Raji (cell line): ENCODE results near the gene ATP6V1B1.

ENCODE experiments used
- POLR2A ChIP-seq: IDR thresholded peaks from 2 replicates; pipeline ENCODE4 v1.6.1; 2011; ENCODE audit warnings: low read depth, low read length, control low read depth; ENCODE audit not compliant: insufficient read depth

ATP6V1B1 gene

DNA sequence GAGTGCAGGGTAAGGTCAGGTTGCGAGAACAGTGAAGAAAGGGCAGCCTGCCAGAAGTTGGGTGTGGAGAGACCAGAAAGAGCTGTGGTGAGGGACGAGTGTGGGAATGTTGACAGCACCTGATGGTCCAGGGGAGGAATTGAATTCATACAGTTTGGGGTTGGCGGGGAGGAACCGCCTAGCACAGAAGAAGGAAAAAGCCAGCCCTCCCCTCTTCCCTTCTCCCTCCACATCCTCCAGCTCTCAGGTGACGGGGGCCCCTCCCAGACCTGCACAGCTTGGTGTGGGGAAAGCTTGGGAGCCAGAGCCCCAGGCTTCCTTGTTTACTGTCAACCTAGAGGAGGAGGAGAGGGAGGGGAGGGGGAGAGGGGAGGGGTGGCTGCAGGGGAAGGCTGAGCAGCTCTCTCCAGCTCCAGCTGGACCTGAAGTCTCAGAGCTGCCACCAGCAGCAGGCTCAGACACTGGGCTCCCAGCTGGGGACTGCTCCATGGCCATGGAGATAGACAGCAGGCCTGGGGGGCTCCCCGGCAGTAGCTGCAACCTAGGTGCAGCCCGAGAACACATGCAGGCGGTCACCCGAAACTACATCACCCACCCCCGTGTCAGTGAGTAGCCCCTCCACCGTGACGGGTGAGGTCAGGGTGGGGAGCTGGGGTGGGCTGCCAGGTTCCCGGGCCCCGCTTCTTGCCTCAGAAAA is at the start of gene ATP6V1B1:
Gene ATP6V1B1, plus strand, starts transcription at position 433 of the 697 bp plus-strand sequence. Its CDS starts 55 bp downstream, at position 488.
- no peak for TF ChIP-seq POLR2A

DNA sequence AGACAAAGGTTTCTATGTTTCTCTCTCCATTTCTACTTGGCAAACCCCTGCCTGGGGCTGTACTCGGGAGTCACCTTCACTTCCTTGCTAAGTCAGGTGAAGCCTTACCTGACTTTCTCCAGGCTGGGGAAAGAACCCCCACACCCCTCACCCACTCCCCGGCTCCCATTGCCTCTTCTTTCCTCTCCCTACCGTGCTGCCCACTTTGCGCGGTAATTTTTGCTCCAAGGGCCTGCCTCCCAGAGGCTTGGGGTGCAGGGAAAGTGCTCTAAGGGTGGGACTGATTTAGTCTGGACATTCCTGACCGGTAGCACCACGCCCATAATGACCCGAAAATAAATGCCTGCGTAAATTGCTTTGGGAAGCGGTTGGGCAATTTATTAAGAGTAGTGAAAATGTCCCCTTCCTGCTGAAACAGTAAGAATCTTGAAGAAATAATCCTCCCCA is 49.1 kb upstream of the ATP6V1B1 start:
- TF ChIP-seq POLR2A = no peak

DNA sequence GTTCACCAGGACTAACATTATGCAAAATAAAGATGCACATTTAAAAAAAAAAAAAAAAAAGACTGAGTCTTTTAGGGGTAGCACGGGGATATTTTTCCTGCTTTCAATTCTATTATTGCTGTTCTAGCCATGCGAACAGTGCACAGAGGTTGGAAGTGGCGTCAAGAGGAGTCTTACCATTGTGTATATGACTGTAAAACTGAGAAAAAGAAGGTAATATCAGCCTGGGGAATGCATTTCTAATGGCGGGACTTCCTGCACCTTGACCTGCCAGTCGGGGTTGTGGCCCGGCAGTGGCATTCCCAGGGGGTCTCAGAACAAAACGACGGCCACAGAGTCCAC is 48.5 kb upstream of the ATP6V1B1 start:
- TF ChIP-seq POLR2A = no peak

DNA sequence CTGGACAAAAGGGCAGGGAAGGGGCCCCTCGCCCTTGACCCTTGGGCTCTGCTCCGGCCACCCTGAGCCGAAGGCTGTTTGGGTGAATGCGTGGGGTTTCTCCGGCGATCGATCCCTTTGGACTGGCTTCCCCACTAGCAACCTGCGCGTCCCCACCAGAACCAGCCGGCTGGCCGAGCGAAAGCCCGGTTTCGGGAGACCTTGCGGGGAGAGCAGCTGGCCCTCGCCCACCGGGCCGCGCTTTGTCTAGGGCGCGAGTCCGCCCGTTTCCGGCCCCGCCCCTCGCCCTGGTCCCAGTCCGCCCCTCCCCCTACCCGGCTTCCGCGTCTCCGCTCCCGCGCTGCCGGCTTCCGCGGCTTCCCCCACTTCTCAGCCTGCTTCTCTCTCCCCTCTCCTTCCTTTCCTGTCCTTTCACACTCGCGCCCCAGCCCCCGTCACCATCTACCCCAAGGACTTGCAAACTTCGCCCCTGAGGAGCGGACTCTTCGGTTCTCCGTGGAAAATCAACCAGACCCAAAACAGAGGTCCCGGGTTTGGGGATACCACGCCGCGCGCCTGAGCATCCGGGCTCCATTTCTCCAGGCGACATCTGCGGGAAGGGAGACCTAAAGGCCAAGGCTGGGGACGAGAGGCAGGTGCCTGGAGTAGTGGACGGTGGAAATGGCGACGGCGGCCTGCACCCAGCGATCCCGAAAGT is 48.0 kb upstream of the ATP6V1B1 start:
- TF ChIP-seq POLR2A = no peak

DNA sequence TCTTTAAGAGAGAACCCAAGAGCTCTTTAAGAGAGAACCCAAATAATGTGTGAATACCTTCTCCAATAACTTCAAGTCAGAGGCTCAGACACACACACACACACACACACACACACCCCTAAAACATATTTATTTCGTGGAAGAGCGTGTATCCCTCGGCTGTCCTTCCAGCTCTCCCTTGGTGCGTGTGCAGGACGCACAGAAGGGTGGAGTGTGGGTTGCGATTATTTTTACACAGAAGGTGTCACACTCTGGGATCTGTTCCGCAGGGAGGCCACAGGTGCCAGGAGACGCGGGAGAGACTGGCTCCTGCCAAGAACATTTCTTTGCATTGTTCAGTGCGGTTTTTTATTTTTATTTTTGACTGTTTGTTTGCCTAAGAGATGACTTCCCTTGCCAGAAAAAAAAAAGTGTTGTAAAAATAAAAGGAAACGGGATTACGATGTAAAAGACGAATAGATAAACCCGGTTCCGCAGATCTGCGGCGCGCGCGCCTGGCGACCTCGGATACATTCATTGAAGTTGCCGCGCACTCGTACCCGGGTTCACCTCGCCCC is 47.3 kb upstream of the ATP6V1B1 start:
- no peak for TF ChIP-seq POLR2A

DNA sequence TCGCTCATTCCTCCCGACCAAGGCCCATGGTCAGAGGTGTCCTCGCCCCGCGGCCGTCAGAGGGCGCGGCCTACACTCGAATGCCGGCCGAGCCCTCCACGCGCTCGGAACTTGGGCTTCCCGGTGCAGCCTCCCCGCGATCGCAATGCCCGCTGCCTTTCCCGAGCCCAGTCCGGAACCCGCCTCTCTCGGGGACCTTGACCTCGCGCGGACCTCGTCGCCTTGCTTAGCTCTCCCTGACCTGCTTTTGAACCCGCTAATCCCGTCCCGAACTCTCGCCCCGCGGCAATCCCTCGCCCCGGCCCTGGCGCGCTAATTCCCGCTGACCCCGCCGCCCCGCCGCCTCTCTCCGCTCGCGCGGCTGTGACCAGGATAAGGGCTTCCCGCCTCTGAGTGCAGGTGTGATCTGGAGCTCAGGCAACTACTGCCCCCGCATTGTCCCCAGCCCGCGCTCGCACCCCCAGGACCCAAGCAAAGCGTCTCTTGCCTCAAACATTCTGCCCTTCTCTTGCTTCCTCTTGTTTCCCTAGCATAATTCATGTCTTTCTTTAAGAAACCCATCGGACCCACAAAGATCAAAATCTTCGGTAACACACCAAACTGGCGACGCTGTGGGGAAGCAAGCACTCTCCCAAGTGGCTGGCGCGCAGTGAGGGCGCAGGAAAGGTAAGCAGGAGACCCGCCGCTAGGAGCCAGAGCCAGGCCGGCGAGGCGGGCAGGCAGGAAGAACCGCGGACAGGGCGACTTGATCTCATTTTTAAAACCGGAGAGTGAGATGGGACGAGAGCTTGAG is 46.6 kb upstream of the ATP6V1B1 start:
- no peak for TF ChIP-seq POLR2A

DNA sequence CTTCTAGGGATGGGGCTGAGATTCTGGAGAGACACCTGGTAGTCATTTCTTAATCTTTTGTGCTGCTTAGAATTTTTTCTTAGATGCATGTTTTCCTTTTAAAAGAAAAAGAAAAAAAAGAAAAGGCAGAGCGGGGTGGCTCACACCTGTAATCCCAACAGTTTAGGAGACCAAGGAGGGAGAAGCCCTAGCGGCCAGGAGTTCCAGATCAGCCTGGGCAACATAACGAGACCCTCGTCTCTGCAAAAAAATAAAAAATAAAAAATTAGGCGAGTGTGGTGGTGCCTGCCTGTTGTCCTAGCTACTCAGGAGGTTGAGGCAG is 46.0 kb upstream of the ATP6V1B1 start:
- no peak for TF ChIP-seq POLR2A

- no peak for TF ChIP-seq POLR2A
Observed at GRCh38 chr2:70890469-70891065, 45.1 kb upstream of the ATP6V1B1 start.

- TF ChIP-seq POLR2A = no peak
Observed at GRCh38 chr2:70891572-70892357, 43.9 kb upstream of the ATP6V1B1 start.

DNA sequence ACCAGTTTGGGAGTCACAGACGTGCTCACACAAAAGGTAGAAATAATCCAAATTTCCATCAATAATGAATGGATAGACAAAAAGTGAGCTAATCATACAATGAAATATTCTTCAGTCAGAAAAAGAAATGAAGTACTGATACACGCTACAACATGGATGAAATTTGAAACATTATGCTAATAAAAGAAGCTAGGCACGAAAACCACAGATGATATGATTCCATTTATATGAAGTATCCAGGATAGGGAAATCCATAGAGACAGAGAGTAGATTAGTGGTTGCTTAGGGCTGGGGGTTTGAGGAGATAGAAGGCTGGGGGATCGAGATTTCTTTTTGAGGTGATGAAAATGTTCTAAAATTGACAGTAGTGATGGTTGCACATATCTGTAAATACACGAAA is 43.0 kb upstream of the ATP6V1B1 start:
- no peak for TF ChIP-seq POLR2A

DNA sequence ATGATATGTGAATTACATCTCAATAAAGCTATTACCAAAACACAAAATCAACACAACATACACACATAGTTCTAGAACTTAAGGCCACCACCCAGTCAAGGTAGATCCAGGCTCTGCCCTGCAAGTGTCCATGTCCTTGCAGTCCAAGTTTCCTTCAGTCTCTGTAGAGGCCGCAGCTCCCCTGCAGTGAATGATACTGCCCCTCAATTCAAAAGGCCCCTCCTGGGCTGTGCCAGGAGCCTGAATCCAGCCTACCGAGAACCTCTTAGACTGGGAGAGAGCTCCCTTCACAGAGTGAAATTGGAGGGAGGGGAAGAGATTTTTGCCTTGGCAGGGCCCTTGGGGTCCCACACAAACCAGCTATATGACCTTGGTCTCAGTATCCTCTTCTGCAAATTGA is 42.5 kb upstream of the ATP6V1B1 start:
- no peak for TF ChIP-seq POLR2A

DNA sequence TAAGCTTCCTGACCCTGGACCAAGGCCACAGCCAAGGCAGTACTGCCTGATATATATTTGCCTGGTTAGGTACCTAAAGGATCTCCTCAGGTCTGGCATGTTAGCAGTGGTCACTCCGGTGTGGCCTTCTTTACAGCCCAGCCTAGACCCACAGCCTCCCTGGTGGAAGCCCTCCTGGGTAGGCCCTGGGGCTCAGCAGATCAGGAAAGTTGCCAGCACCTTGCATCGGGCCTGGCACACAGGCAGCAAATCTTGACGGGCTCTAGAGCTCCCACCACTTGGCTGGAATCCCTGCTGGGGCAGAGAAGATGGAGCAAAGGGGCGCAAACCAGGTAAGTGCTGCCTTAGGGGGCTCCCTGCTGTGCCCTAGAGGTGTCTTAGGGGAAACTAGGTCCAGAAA is 40.9 kb upstream of the ATP6V1B1 start:
- TF ChIP-seq POLR2A = no peak

DNA sequence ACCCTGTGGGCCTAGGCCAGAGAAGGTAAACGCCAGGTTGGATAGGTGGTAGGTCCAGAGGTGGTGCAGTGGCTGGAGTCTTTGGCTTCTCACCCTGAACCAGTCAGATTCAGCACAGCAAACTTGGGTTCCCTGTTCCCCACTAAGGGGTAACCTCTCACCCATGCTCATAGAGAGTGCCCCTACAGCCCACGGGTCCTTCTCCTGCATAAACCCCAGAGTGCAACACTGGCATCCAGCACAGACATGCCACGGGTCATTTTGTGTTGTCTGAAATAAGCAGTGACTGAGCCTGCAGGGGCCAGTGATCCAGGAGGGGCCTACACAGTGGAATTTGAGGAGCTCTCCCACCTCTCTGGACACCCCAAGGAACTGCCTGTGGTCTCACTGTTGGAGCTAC is 40.5 kb upstream of the ATP6V1B1 start:
- no peak for TF ChIP-seq POLR2A

DNA sequence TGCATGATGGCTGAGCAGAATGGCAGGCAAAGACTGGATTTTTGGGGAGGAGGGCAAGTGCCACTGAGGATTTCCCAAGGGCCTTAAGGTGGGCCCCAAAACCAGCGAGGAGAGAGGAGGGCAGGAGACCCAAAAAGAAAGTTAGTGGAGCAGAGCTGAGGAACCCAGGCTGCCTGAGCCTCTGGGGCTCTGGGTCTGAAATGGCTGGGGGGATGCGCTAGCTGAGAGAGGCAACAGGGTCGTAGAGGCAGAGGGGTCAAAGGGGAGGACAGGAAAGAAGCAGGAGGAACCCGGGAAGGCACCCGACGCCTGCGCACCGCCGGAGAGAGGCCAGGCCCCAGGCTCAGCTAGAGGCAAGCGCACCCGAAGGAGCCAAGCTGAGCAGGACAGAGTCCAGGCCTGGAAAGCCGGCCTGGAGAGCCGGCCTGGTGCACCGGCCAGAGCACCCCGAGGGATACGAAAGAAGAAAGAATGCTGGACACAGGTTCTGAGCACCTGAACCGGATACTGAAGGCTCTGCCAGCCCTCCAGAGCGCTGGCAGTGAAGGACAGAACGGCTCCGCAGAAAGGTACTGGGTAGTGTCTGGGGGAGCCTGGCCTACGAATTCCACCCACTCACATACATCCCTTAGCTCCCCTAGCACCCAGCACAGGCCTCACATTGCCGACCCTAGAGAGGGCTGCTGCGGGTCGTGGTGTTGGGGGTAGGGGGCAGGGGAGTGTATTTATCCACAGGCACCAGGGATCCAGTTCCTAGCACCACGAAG is 39.5 kb upstream of the ATP6V1B1 start:
- TF ChIP-seq POLR2A = no peak
